ENCODE measurements around the gene KLHDC1. TPM values are rescaled to one million over a fixed set of nuclear protein-coding genes. Genes with fewer than 3 reads are reported as not detected.

Gene KLHDC1
- total and polyA plus RNA-seq, 2 donors from 2014 or later, result 2.3 to 8.4 TPM

Other genes starting within 250 kb of the KLHDC1 start
- 1,054 TPM for gene RPS29, start 106.7 kb upstream of the KLHDC1 start, total RNA-seq
- gene RPS29, start 106.7 kb upstream of the KLHDC1 start, polyA plus RNA-seq (ENCODE audit: insufficient read depth, low read depth, low replicate concordance), result 2,862 TPM
- gene LRR1, start 94.2 kb upstream of the KLHDC1 start, total RNA-seq, result 6.6 TPM
- gene LRR1, start 94.2 kb upstream of the KLHDC1 start, polyA plus RNA-seq (ENCODE audit: insufficient read depth, low read depth, low replicate concordance), result 7.7 TPM
- gene RPL36AL, start 72.5 kb upstream of the KLHDC1 start, total RNA-seq, result 157 TPM
- gene RPL36AL, start 72.5 kb upstream of the KLHDC1 start, polyA plus RNA-seq (ENCODE audit: insufficient read depth, low read depth, low replicate concordance), result 455 TPM
- 31.8 TPM for gene MGAT2, start 72.3 kb upstream of the KLHDC1 start, total RNA-seq
- gene MGAT2, start 72.3 kb upstream of the KLHDC1 start, polyA plus RNA-seq (ENCODE audit: insufficient read depth, low read depth, low replicate concordance), result 11.9 TPM
- 7.7 TPM for gene DNAAF2, start 57.9 kb upstream of the KLHDC1 start, total RNA-seq
- 6.9 TPM for gene DNAAF2, start 57.9 kb upstream of the KLHDC1 start, polyA plus RNA-seq (ENCODE audit: insufficient read depth, low read depth, low replicate concordance)
- gene POLE2, start 4.9 kb upstream of the KLHDC1 start, total RNA-seq, result 2.6 TPM
- 0.58 TPM for gene POLE2, start 4.9 kb upstream of the KLHDC1 start, polyA plus RNA-seq (ENCODE audit: insufficient read depth, low read depth, low replicate concordance)
- 58.7 TPM for gene KLHDC2, start 75.0 kb downstream of the KLHDC1 start, total RNA-seq
- 83.4 TPM for gene KLHDC2, start 75.0 kb downstream of the KLHDC1 start, polyA plus RNA-seq (ENCODE audit: insufficient read depth, low read depth, low replicate concordance)
- gene NEMF, start 159.7 kb downstream of the KLHDC1 start, total RNA-seq, result 79.9 TPM
- 26.1 TPM for gene NEMF, start 159.7 kb downstream of the KLHDC1 start, polyA plus RNA-seq (ENCODE audit: insufficient read depth, low read depth, low replicate concordance)
- gene ARF6, start 200.0 kb downstream of the KLHDC1 start, total RNA-seq, result 87.1 TPM
- gene ARF6, start 200.0 kb downstream of the KLHDC1 start, polyA plus RNA-seq (ENCODE audit: insufficient read depth, low read depth, low replicate concordance), result 38.9 TPM

Data from kidney (tissue), 2 donors.